GM21515 (cell line): ENCODE data around the gene ANAPC2.
"Not testable (repeated sequence)": the region's sequence is repeated elsewhere in the genome, so short reads cannot be mapped to it uniquely, and the experiment has no call there.

Source experiments
- ATAC-seq: cut with Tn5 transposase; IDR thresholded peaks from one replicate; pipeline ENCODE4 v1.9.1; 2021; ENCODE audit not compliant: unreplicated experiment

Gene ANAPC2

DNA sequence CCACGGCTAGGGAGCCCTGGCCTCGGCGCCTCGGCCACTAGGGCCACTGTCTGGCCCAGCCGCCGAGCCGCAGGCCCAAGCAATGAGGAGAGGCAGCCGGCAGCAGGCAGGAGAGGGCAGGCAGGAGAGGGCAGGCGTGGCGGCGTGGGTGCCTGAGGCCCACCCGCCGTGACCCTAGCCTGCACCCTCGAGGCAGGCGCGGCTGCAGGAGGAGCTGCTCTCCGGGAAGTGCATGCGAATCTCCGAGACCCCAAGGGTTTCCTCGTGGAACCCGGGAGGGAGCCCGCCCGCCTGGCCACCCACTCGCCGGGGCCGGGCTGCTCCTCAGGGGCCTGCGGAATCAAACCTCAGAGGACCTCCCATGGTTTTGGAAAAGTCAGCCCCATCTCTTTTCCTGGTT lies 40.1 kb downstream of the ANAPC2 start:
- no peak for ATAC-seq

DNA sequence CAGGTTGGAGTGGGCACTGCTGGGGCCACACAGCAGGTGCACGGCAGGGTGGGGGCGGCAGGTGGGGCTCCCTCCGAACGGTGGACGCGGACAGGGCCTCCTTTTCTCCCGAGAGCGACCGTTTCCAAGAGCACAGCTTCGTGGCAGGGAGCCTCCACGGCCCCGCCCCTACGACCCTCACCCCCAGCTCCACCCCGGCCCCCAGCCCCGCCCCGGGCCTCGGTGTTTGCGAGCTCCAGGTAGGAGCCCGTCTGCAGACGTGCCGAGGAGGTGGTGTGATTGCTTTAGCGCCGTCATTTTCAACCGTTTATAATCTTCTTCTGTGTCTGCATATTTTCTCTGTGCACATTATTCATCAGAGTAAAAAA lies 40.6 kb downstream of the ANAPC2 start:
- ATAC-seq = no peak

DNA sequence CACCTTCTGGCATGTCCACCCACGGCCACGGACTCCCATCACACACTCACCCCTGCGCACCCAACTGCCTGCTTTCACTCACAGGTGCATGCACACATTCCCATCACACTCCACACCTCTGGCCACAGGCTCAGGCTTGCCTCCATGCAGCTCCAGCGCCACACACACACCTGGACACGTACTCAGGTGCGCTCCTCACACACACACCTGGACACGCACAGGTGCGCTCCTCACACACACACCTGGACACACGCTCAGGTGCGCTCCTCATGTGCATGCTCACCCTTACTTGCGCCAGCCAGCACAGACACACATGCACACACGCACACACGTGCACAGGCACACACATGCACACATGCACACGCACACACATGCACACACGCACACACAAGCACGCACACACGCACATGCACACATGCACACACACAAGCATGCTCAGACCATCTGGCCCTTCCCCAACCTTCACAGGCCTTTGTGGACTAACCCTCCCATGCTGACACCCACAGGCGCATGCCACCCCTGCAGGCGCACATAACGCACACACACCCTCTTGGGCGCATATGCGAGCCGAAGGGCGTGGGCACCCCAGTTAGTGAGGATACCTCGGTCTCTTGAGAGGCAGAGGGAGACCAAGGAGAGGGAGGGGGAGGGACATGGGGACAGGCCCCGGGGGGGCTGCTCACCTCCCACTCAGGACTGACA lies 41.1 kb downstream of the ANAPC2 start:
- no peak for ATAC-seq

DNA sequence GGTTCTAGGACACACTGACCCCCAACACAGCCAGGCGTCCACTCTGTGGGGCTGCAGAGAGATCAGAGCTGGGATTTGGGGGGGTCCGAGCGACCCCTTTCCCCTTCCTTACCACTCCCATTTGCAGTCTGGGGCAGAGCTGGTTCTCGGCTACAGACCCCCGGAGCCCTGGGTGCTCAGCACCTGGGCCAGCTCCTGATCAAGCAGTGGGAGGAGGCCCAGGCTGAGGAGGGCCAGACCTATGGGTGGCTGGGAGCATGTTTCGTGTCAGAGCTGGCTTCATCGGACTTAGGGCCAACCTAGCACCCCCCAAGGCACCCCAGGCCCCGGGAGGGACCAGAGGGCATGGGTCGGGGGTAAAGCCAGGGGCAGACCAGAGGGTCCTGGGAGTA lies 41.8 kb downstream of the ANAPC2 start:
- ATAC-seq = no peak

DNA sequence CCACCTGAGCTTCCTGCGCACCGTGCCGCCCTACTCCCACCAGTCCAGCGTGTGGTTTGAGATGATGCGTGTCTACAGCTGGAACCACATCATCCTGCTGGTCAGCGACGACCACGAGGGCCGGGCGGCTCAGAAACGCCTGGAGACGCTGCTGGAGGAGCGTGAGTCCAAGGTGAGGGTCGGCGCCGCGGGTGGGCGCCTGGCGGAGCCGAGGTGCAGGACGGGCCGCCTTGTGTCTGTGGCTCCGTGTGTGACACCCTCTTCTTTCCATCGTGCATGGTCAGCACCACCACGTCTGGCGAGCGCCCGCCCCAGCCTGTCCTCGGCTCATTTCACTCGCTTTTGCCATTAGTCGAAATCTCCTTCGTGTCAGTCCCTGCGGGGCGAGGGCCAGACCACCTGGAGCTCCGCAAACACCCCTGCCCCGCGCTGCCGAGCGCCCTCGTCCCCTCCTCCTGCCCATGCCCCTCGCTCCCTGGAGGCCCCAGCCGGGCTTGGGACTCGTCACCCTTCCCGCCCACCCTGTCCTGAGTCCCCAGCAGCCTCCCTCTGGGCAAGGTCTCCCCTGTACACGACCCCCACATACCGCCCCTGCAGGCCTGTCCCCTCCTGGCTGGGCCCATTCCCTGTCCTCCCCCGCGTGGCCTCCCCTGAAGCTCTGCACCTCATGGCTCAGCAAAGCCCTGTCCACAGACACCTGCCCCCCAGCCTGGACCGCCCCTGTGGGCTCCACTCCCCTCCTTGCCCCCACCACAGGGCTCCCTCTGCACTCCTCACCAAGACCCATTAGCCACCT lies 42.4 kb downstream of the ANAPC2 start:
- ATAC-seq = no peak

DNA sequence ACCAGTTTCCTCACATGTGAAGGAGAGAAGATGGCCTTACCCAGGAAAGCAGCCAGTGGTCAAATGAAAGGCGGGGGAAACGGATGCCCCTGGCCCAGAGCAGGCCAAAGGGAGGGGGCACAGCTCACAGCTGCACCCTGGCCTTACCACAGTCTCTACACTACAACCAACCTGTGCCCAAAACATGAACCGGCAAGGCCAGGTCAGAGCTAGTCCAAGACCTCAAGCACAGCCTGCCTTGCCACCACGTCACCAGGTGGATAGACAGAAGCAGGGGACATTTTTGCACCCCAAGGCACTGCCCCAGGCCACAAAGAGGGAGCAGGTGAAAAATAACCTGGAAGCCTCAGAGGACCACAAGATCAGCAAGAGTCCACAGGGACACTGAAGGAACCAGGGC lies 44.9 kb downstream of the ANAPC2 start:
- no peak for ATAC-seq

DNA sequence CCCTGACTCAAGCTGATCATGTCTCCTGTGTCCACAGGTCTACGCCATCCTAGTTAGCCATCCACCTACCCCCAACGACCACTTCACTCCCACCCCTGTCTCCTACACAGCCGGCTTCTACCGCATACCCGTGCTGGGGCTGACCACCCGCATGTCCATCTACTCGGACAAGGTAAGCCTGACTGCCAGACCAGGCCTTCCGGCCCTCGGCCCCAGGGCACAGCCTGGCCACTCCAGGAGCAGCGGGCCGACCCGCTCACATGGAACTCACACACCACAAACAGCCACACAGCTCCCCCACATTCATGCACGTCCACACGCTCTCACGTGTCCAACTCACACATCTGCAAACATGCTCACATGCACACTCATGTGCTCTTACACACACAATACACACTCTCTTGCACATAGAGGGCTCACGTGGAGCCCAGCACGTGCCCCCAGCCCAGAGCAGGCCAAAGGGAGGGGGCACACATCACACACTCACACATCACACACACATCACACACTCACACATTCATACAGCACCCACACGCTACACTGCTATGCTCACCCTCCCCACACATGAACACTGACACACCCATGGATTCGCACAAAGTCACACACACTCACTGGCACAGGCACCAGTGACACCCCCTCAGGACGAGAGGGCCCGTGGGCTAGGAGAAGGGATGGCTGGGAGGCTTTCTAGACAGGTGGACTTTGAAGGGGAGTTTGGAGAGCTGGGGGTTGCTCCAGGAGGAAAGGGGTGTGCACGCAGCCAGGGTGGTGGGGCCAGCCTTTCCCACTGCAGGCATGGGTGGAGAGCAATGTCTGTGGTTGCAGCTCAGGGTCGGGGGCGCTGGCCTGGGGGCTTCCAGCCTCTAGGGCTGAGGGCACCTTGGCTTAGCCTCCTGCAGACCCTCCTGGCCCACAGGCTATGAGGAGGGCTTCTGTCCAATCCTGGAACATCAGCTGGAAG lies 46.1 kb downstream of the ANAPC2 start:
- ATAC-seq = no peak

DNA sequence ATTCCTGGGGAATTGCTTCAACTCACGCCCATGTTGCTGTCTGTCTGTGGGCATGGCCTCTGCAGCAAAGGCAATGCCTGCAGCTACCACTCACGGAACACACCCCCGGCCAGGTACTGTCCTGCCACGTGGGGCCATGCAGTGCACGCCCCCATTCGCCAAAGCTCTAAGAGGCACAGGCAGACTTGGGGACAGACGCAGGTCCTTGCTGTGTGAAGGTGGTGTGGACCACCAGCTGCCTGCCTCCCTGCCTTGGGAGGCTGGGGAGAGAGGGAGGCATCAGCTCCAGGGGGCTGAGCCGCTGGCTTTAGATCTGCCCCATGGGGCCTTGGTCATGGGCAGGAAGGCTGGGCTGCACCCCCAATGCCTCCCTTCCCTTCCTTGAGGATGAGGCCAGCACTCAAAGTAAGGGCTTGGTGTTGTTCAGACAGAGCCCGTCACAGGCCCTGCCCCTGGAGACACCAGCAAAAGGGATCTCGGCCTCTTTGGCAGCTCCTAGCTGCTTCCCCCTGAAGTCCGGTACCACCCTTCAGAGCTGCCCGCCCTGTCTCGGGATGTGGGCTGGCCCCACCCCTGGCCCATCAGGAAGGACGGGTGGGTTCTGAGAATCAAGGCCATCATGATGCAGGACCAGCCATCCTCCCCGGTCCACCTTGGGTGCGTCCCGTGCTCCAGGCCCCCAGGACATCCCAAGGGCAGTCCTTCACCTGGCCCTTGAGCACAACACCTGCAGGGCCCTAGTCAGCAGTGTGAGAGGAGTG lies 47.1 kb downstream of the ANAPC2 start:
- ATAC-seq = no peak

DNA sequence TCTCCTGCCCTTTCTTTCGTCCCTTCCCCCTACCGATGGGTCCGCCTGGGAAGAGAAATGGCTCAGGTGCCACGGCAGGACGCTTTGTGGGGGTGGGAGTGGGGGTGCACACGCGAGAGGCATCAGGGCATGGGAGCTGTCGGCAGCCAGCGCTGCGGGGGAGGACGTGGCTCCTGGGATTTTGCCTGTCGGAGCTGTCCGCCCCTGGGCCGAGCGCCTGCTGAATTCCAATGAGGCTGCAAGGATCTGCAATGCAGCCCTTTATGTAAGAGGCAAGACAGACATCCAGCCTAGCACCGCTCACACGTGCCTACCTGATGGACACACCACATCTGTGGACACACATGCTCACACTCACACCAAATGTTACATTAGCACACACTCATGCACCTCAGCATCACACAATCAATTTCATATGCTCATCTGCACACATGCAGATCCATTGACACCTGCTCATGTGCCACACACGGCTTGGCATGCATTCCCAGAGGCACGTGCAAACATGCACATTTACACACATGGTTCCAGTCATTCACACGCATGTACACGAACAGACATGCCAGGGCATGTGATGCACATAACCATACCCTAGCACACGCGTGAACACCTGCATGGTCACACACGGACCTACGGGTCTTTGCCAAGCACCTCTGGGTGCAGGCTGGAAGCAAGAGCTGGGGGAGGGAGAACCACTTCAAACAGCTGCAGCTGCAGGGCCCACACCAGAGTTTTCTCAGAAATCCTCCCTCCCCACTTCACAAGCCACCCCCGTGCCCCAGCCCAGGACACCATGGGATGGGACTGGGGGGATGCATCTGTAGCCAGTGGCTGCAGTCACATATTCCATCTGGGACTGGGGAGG lies 48.0 kb downstream of the ANAPC2 start:
- ATAC-seq = no peak

DNA sequence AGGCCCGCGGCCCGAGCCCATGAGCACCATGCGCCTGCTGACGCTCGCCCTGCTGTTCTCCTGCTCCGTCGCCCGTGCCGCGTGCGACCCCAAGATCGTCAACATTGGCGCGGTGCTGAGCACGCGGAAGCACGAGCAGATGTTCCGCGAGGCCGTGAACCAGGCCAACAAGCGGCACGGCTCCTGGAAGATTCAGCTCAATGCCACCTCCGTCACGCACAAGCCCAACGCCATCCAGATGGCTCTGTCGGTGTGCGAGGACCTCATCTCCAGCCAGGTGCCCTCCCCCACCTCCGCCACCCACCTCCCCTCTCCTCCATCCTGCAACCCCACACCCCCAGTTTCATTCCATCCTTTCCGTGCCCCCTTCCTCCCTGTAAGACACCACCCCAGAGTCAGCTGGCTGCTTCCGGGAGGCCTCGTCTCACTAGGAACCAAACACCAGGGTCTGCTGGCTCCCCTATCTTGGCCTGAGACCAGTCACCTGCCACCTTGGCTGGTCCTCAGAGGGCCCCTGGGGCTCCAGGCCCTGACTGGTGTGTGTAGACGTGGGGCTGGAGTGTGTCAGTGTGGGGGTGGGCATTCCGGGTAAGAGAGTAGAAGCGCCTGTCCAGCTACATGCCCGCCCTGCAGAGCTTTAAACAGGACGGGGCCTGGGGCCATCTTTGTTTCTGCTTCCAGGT lies 48.8 kb downstream of the ANAPC2 start:
- no peak for ATAC-seq

DNA sequence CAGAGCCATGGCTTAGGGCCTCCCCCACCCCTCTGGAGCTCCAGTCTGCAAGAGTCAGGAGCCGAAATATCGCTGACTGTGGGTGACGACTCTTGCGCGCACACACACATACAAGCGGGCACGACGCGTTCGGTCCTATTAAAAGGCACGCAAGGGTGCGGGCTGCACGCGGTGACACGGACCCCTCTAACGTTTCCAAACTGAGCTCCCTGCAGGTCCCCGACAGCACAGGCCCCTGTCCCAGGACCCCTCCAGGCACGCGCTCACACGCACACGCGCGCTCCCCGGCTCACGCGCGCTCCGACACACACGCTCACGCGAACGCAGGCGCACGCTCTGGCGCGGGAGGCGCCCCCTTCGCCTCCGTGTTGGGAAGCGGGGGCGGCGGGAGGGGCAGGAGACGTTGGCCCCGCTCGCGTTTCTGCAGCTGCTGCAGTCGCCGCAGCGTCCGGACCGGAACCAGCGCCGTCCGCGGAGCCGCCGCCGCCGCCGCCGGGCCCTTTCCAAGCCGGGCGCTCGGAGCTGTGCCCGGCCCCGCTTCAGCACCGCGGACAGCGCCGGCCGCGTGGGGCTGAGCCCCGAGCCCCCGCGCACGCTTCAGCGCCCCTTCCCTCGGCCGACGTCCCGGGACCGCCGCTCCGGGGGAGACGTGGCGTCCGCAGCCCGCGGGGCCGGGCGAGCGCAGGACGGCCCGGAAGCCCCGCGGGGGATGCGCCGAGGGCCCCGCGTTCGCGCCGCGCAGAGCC lies 49.5 kb downstream of the ANAPC2 start, which contains the start of gene GRIN1:
Gene GRIN1, plus strand, starts transcription at position 433 of the 746 bp plus-strand sequence. CDS start 333 bp downstream, outside the sequence.
- no peak for ATAC-seq

DNA sequence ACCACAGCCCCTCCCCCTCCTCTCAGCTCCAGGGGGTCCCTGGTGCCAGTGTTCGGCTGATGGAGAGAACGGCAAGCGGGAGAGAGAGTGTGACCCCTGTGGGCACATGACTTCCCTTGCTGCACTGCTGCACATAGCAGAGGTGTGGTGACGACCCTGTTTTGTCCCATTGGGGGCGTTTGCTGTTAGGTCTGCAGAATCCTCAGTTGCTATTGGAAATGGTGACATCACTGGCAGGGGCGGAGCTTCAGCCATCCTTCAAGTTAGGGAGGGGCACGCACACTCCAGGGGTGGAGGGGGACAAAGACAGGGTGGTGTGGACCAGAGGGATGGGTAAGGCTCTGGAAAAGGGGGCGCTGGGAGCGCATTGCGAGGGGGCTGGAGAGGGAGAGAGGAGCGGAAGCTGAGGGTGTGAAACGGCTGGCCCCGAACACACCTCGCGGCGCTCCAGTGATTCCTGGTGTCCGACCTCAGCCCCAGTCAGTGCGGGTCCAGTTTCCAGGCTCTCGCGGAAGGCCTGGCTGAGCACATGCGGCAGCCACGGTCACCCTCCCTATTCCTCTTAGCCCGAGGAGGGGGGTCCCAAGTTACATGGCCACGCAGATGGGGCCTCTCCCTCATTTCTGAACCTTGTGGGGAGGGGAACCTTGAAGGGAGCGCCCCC lies 50.2 kb downstream of the ANAPC2 start:
- no peak for ATAC-seq

DNA sequence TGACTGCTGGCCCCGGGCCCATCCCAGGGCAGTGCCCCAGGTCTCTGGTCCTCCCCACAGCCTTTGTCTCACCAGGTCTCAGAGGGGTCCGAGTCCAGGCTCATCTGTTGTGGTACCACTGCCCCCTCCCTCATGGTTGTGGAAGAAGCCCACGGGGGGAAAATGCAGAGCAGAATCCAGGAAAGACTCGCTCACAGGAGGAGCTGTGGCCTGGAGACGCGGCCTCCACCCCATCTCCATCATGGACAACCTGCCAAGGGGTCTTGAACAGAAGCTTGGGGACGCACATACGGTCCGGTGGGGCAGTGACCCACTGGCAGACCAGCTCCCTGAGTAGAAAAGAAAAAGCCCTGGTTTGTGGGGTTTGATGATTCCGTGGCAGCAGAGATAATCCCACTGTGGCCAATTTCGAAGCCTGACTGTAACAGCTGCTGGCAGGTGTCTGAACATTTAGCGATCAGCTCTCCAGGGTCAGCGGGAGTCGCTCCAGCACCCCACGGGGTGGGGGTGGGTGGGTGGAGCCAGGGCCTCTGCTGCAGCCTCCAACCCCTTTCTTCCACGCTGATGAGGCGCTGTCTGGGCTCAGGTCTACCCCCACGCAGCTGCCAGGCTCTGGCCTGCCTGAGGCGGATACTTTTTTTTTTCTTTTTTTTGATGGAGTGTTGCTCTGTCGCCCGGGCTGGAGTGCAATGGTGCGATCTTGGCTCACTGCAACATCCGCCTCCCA lies 51.3 kb downstream of the ANAPC2 start:
- ATAC-seq = no peak

DNA sequence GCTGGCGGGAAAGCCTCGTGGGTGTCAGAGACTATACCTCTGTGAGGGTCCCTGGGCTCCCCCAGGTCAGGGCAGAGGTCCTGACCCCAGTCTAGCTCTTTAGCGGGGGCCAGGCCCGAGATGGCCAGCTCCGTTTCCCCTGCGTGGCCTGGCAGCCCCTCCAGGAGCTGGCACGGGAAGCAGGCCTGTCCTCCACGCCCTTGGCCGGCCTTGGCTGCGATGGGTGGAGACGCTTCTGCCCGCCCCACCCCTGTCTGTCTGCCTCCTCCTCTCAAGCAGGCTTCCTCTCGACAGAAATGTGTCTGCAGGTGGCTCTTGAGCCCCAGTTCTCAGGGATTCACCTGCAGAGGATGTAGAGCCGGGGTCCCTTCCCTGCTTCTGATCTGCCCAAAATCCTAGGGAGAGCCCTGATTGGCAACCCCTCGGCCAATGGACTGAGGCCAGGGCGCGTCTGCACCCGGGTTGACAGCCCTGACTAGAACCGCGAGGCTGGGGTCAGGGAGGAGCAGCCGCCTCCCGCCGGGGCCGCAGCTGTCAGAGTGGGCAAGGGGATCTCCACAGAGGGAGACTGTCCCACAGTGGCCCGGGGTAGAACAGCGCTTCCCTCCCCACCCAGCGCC lies 52.0 kb downstream of the ANAPC2 start:
- no peak for ATAC-seq

DNA sequence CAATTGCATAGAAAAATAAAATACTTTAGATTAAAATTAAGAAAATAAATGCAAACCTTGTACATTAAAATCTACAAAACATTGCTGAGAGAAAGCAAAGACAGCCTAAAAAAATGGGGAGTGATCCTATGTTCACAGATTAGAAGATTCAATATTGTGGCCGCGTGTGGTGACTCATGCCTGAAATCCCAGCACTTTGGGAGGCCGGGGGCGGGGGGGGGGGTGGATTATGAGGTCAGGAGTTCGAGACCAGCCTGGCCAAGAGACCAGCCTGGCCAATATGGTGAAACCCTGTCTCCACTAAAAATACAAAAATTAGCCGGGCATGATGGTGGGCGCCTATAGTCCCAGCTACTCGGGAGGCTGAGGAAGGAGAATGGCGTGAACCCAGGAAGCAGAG lies 53.2 kb downstream of the ANAPC2 start:
- not testable (repeated sequence) for ATAC-seq

DNA sequence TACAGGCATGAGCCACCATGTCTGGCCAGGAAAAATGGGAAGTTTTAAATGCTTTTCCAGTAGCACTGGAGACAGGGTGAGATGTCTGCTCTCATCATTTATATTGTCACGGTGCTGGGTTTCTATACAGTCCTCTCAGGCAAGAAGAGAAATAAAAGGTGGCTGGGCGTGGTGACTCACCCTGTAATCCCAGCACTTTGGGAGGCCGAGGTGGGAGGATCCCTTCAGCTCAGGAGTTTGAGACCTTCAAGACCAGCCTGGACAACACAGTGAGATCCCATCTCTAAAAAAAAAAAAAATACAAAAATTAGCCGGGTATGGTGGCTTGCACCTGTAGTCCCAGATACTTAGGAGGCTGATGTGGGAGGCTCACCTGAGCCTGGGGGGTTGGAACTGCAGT lies 54.2 kb downstream of the ANAPC2 start:
- no peak for ATAC-seq
